MM.1S (cell line): ENCODE results near the gene SSH3.

ENCODE experiments used
- DNase-seq: peaks from one replicate; pipeline ENCODE4 v3.0.0-alpha.2; 2015
- H2AFZ ChIP-seq: fragments of 300-600 bp; sonication (generic); 2 replicates; pipeline ENCODE4 v1.6.0; 2016; ENCODE audit warnings: antibody characterized with exemption, low read length
- H3F3A ChIP-seq: fragments of 300-600 bp; sonication (generic); 2 replicates; pipeline ENCODE4 v1.6.1; 2016; ENCODE audit warnings: mild to moderate bottlenecking, antibody characterized with exemption, low read length, moderate library complexity, mixed read lengths; ENCODE audit not compliant: insufficient read depth
- H3K27ac ChIP-seq: fragments of 300-600 bp; sonication (generic); 2 replicates; pipeline ENCODE4 v1.5.1; 2016; ENCODE audit warnings: mild to moderate bottlenecking, low read length
- H3K27me3 ChIP-seq: fragments of 300-600 bp; sonication (generic); replicated peaks from 2 replicates; pipeline ENCODE4 v1.6.0; 2016; ENCODE audit warnings: low read length; ENCODE audit not compliant: insufficient read depth
- H3K36me3 ChIP-seq: fragments of 300-600 bp; sonication (generic); replicated peaks from 2 replicates; pipeline ENCODE4 v1.6.1; 2016; ENCODE audit warnings: mild to moderate bottlenecking, low read length, mixed read lengths; ENCODE audit not compliant: insufficient read depth
- H3K4me1 ChIP-seq: fragments of 300-600 bp; sonication (generic); 2 replicates; pipeline ENCODE4 v1.6.1; 2016; ENCODE audit warnings: low read length, mixed read lengths
- H3K4me2 ChIP-seq: fragments of 300-600 bp; sonication (generic); 2 replicates; pipeline ENCODE4 v1.6.0; 2016; ENCODE audit warnings: low read depth, low read length
- H3K4me3 ChIP-seq: fragments of 300-600 bp; sonication (generic); 2 replicates; pipeline ENCODE4 v1.5.1; 2016; ENCODE audit warnings: low read length, mixed read lengths
- H3K79me2 ChIP-seq: fragments of 300-600 bp; sonication (generic); 2 replicates; pipeline ENCODE4 v1.6.1; 2016; ENCODE audit warnings: mixed run types, low read length, mixed read lengths
- H3K9ac ChIP-seq: fragments of 300-600 bp; sonication (generic); 2 replicates; pipeline ENCODE4 v1.6.1; 2016; ENCODE audit warnings: low read length, mixed read lengths
- H3K9me2 ChIP-seq: fragments of 300-600 bp; sonication (generic); replicated peaks from 2 replicates; pipeline ENCODE4 v1.6.1; 2016; ENCODE audit warnings: mild to moderate bottlenecking, low read length, mixed read lengths; ENCODE audit not compliant: insufficient read depth
- H3K9me3 ChIP-seq: fragments of 300-600 bp; sonication (generic); replicated peaks from 2 replicates; pipeline ENCODE4 v1.6.1; 2016; ENCODE audit warnings: mild to moderate bottlenecking, low read length, mixed read lengths; ENCODE audit not compliant: insufficient read depth
- H4K20me1 ChIP-seq: fragments of 300-600 bp; sonication (generic); 2 replicates; pipeline ENCODE4 v1.6.1; 2016; ENCODE audit warnings: mild to moderate bottlenecking, low read length, moderate library complexity, mixed read lengths; ENCODE audit not compliant: insufficient read depth
- EZH2 ChIP-seq: fragments of 300-600 bp; sonication (generic); optimal IDR thresholded peaks from 2 replicates; pipeline ENCODE3; 2017; ENCODE audit warnings: low read depth, mild to moderate bottlenecking, antibody characterized with exemption, low read length, mixed read lengths
- EZH2phosphoT487 ChIP-seq: fragments of 300-600 bp; sonication (generic); IDR thresholded peaks from 2 replicates; pipeline ENCODE4 v1.6.1; 2018; ENCODE audit warnings: antibody characterized with exemption, low read length
- TF ChIP-seq, protein P1 (sequence below): fragments of 300-600 bp; sonication (generic); IDR thresholded peaks from 2 replicates; pipeline ENCODE4 v1.5.1; 2016; ENCODE audit warnings: antibody characterized with exemption, low read length, mixed read lengths

The SSH3 gene

DNA sequence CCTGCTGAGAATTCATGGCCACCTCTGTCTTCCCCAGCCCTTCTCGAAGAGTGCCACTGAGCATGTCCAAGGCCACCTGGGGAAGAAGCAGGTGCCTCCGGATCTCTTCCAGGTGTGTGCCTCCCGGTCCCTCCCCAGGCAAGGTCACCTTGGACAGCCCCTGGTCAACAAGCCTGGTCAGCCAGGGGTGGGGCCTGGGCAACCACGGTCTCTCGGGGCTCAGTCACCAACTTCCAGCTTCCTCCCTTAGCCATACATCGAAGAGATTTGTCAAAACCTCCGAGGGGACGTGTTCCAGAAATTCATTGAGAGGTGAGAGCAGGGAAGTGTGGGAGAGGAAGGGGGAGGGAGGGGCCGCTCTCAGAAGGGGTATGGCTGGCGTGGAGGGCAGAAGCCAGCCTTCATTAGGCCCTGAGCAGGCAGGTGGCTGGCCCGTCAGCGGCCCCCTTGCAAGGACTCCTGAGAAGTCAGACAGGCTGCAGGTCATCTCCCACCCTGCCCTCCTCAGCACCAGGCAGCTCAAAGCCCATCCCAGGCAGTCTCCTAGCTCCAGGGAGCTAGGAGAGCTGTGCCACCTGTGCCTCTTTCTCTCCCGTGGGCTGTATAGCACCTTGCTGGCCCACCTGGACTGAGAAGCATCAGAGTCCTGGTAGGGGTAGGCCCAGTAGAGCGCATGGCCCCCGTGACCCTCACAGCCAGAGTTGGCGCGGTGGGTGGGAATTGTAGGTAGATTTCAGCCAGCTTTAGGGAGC, 23.6 kb upstream of the SSH3 start:
- Histone ChIP-seq H3K9me3 (no peaks in the 10 kb centered on the region), H3K9me2 (no peaks in the 10 kb centered on the region), H3K4me1 (peaks cover 36% of the 10 kb centered on the region), H3K36me3 (peaks cover 19% of the 10 kb centered on the region), H4K20me1 (no peaks in the 10 kb centered on the region), H3K27ac (no peak overlapping the region), H3K4me2 (no peak overlapping the region), H2AFZ (no peak overlapping the region), H3K9ac (no peak overlapping the region), H3K79me2 (peaks cover 91% of the 10 kb centered on the region), H3F3A (peaks cover 32% of the 10 kb centered on the region), H3K27me3 (no peaks in the 10 kb centered on the region), H3K4me3 (no peak overlapping the region)
- TF ChIP-seq, protein P1, sequence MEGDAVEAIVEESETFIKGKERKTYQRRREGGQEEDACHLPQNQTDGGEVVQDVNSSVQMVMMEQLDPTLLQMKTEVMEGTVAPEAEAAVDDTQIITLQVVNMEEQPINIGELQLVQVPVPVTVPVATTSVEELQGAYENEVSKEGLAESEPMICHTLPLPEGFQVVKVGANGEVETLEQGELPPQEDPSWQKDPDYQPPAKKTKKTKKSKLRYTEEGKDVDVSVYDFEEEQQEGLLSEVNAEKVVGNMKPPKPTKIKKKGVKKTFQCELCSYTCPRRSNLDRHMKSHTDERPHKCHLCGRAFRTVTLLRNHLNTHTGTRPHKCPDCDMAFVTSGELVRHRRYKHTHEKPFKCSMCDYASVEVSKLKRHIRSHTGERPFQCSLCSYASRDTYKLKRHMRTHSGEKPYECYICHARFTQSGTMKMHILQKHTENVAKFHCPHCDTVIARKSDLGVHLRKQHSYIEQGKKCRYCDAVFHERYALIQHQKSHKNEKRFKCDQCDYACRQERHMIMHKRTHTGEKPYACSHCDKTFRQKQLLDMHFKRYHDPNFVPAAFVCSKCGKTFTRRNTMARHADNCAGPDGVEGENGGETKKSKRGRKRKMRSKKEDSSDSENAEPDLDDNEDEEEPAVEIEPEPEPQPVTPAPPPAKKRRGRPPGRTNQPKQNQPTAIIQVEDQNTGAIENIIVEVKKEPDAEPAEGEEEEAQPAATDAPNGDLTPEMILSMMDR = no peak
- TF ChIP-seq EZH2 = no peak
- TF ChIP-seq EZH2phosphoT487 = no peak
- no peak for DNase-seq

DNA sequence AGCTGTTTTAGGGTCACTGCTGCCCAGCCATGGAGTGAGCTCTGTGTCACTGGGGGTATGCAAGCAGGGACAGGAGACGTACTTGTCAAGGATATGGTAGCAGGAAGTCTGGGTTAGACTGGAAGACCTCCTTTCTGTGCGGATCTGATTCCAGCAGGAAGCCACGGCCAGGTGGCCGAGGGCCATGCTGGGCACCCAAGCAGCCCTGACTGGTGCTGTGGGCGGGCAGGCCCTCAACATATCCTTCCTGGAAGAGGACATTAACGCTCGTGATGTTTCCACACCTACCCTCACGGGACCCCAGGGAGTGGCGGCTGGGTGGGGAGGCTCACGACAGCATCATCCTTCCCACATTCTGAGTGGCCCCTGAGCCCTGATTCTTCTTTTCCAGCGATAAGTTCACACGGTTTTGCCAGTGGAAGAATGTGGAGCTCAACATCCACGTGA, 23.0 kb upstream of the SSH3 start:
- Histone ChIP-seq H4K20me1 (no peaks in the 10 kb centered on the region), H3K4me1 (peaks cover 32% of the 10 kb centered on the region), H3K4me3 (no peak overlapping the region), H2AFZ (no peak overlapping the region), H3K9ac (no peak overlapping the region), H3K36me3 (peaks cover 23% of the 10 kb centered on the region), H3F3A (peaks cover 31% of the 10 kb centered on the region), H3K9me2 (no peaks in the 10 kb centered on the region), H3K4me2 (no peak overlapping the region), H3K9me3 (no peaks in the 10 kb centered on the region), H3K27ac (no peak overlapping the region), H3K79me2 (peaks cover 85% of the 10 kb centered on the region), H3K27me3 (no peaks in the 10 kb centered on the region)
- TF ChIP-seq, protein P1 = no peak
- TF ChIP-seq EZH2 (no peak), EZH2phosphoT487 (no peak)
- DNase-seq = no peak

DNA sequence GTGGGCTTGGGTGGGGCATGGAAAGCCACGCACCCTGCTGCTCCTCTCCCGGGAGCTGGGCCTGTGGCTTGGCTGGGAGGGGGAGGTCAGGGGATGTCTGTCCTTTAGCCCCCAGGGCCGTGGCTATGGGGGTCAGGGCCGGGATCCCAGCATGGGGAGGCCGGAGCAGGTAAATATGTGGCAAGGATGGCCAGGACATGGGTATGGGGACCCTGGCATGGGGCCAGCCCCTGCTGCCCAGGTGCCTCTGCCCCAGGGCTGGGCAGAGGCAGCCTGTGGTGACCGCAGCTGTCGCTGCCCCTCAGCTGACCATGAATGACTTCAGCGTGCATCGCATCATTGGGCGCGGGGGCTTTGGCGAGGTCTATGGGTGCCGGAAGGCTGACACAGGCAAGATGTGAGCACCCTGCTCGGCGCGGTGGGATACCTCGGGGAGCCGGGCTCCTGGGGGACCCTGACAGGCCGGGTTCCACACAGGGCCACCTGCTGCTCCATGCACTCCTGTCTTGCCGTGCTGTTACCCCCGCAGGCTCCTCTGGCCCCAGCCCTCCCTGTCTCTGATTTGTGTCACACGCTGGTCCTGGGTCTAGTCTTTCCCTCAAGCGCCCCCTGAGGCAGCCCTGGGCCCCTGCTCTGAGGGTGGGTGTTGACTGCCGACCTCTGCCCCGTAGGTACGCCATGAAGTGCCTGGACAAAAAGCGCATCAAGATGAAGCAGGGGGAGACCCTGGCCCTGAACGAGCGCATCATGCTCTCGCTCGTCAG, 22.4 kb upstream of the SSH3 start:
- DNase-seq = no peak
- H4K20me1 ChIP-seq = no peaks in the 10 kb centered on the region
- no peak overlapping the region for H3K27ac ChIP-seq
- no peaks in the 10 kb centered on the region for H3K27me3 ChIP-seq
- no peaks in the 10 kb centered on the region for H3K9me3 ChIP-seq
- TF ChIP-seq, protein P1 = no peak
- TF ChIP-seq EZH2phosphoT487 (no peak), EZH2 (no peak)
- H3F3A ChIP-seq = peaks cover 31% of the 10 kb centered on the region
- H3K4me1 ChIP-seq = peaks cover 26% of the 10 kb centered on the region
- H3K4me2 ChIP-seq = no peak overlapping the region
- peaks cover 23% of the 10 kb centered on the region for H3K36me3 ChIP-seq
- peaks cover 79% of the 10 kb centered on the region for H3K79me2 ChIP-seq
- no peak overlapping the region for H2AFZ ChIP-seq
- no peaks in the 10 kb centered on the region for H3K9me2 ChIP-seq
- no peak overlapping the region for H3K4me3 ChIP-seq
- H3K9ac ChIP-seq = no peak overlapping the region
